GM21786 (cell line): ENCODE data around the gene CAMK2G.

Source experiments
- ATAC-seq: cut with Tn5 transposase; IDR thresholded peaks from one replicate; pipeline ENCODE4 v1.9.1; 2021; ENCODE audit not compliant: unreplicated experiment

CAMK2G gene

DNA sequence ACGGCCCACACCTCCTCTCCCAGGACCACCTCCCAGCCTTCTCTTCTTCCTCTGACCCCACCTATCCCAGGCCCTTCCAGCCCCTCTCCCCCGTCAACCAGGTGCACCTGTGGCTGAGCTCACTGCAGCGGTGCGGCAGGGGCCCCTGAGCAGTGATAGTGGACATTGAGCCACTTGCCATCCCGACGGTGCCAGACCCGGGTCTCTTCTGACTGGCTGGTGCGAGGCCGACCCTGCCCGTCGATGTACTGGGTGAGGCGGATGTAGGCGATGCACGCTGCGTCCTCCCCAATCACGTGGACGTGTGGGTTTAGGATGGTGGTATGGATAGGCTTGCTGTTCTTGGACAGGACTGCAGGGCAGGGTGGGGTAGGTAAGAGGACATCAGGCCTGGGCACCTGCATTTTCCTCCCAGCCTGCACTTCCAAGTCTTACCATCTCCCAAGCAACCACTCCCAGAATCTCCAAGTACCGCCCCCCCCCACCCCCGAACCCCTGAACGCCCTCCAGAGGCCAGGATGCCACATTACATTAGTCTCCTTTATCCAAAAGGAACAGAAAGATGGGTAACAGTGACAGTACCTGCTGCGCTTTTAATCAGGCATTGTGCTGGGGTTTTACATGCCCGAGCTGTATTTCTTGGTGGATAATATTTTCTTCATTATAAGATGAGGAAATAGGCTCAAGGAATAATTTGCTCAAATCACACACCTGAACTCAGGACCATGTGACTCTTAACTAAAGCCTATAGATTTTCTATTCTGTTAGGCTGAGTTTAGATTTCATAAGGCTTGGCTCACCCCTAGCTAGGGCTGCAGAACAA, 59.2 kb downstream of the CAMK2G start:
- no peak for ATAC-seq

DNA sequence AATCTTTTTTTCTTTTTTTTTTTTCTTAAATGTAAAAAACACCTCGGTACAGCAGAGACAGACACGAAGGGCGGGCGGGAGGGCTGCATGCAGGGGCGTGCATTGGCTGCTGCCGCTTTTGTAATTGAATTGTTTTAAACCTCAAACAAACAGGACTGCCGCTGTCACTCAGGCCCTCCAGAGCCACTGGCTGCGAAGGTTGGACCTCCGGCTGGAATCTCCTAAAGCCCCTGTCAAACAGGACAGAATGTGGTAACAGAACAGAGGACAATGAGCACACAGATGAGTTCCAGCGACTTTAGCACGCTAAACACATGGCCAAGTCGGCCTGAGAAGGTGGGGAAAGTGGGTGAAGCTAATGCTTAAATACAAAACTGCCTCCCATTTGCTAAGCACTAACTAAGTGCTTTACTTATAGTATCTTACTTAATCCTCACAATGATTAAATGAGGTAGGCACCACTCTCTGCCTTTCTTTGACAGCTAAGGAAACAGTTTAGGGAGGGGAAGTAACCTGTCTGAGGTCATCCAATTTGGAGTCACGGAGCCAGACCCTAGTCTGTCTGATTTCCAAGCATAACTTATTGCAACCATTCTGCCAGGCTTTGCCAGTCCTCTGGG, 60.0 kb downstream of the CAMK2G start:
- no peak for ATAC-seq

DNA sequence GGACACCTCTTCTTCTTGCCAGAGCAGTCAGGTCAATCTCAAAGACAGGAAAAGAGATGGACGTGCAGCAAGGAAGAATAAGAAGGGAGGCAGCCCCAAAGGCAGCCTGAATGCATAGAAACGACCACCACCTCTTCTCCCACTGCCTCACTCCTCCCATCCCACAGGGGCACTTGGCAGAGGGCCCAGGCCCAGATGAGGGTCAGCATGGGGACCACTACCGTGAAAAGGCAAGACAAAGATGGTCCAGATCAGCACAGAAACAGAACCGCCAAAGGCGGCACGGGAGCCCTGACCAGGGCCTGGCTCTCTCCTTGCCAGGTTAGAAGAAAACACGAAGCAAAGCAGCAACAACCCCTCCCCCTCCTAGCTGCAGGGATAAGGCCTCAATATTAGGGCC, 61.0 kb downstream of the CAMK2G start:
- no peak for ATAC-seq

DNA sequence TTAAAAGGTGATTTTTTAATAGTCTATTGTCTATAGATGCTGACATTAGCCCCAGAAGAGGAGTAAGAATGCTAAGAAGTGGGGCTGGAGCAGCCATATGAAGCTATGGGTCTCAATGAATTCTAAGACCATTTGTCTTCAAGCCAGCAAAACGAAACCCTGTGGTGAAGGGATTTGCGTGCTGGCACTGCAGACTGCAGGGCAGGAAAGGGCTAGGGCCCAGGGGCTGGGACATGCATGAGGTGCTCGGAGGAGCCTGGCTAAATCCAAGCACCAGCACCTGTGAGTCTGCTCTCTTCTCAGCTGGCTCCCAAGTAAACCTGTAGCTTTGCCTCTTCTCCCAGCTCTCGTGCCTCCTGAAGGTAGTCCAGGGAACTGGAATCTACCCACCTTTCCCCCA, 61.7 kb downstream of the CAMK2G start:
- no peak for ATAC-seq

DNA sequence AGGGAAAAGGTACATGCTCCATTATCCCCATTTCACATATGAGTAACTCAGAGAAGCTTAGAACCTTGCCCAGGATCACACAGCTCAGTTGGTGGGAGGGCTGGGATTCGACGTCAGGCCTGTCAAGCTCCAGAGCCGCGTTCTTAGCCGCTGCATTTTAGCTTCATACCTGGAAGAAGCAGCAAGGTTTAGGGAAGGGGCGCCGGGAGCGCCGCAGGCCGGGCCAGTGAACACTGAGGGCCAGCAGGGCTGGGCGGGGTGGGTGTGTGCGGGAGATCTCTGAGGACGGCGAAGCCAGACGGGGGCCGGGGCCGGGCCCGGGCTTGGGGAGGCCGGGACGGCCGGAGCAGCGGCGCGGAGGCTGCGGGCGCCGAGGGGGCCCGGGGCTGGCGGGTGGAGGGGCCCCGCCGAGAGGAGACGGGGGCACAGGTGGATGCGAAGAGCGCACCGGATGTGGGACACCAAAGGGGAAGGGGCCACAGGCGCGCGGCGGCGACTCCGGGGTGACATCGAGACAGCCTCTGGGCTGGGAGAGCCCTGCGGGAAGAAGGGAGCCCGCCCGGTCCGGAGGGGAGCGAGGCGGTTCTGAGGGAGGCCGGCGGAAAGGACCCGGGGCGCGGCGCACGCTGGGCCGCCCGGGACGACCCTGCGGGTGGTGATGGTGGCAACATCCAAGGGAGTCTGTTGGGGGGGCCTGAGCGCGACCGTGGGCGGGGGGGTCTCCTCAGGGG, 63.5 kb downstream of the CAMK2G start:
- ATAC-seq = peak; percentile 18

DNA sequence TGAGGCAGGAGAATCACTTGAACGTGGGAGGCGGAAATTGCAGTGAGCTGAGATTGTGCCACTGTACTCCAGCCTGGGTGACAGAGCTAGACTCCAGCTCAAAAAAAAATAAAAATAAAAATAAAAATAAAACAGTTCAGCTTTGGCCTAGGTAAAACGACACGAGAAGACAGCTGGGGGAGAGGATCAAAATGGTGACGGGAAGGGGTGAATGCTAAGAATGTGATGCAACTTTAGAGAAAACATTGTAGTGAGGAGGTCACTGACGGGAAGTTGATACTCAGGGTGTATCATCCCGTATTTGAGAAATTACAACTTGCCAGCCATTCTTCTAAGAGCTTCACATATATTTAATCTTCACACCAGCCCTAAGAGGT, 64.0 kb downstream of the CAMK2G start:
- ATAC-seq = no peak

DNA sequence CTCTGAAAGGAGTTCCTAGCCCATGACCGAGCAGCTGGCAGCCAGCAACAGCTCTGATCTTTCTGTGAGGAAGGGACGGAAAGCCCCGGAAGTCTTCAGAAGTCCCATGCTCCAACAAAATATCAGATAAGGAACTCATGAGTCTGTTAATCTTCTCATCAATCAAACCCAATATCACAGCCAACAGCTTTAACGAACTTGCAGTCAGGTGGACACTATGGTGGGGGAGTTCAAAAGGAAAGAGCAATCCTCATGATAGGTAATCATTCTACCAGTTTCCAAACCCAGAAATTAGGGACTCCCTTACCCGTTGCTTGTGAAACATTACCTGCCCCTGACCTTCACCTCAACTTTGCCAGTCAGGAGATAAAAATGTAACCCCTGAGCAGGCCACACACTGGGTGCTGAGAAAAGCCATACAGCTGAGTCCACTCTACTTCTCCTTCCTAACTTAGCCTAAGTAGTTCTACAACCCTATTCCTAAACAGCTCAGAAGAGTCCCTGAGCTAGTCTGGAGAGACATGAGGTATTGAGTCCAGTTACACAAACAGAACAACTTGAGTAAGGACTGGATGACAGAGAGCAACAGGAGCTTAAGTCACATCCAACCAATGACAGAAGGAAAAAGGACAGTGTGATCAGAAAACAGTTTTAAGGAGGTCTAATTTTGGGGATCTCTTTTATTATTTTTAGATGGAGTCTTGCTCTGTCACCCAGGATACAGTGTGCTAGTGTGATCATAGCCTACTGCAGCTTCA, 65.1 kb downstream of the CAMK2G start:
- ATAC-seq = no peak

DNA sequence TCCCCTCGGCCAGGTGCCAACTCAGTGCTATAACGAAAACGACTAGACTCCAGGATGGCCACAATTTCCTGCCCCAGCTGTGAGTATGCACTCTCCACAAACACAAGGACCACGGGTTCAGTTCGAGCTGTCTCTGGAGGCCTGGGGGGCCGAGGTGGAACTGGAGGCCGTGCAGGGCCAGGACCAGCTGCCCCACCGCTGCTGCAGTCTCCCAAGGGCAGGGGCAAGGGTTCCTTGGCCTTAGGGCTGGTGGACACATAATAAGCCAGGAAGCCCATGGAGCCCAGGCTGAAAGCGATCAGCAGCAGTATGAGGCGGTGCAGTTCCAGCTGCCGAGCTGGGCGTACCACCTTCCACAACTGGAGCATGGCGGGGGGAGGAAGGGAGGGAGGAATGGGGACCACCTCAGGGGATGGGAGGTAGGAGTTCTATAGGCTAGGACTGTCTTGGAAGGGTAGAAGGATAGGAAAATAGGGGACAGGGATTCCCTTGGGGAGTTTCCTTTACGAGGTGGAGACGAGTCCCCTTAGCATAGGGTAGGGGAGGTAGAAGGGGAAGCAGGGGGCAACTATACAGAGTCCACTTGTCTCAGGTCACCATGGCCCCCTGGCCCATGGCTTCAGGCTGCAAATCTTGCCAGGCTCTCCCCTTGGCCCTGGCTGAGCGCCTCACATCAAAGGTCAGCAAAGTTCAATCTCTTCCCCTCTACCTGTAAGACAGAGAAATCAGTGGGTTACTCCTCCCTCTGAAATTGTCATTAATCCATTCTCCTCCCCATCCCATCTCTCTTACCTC, 66.1 kb downstream of the CAMK2G start:
- no peak for ATAC-seq

DNA sequence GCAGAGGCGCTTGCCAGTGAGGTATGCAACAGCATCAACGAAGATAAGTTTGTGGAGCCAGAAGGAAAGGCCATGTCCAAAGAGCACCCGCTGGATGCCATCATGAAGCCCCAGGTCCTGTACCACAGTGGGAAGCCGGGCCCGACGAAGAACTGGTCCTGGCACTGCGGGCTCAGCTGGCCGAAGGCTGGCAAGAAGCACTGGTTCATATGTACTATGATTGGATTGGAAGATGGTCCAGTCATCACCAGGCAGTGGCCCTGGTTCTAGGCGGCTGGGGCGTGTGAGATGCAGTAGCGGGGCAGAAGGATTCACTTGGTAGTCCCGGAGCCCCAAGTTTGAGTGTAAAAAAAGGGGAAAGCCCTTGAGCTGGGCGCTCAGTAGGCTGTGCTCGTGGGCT, 66.9 kb downstream of the CAMK2G start:
- ATAC-seq = no peak

DNA sequence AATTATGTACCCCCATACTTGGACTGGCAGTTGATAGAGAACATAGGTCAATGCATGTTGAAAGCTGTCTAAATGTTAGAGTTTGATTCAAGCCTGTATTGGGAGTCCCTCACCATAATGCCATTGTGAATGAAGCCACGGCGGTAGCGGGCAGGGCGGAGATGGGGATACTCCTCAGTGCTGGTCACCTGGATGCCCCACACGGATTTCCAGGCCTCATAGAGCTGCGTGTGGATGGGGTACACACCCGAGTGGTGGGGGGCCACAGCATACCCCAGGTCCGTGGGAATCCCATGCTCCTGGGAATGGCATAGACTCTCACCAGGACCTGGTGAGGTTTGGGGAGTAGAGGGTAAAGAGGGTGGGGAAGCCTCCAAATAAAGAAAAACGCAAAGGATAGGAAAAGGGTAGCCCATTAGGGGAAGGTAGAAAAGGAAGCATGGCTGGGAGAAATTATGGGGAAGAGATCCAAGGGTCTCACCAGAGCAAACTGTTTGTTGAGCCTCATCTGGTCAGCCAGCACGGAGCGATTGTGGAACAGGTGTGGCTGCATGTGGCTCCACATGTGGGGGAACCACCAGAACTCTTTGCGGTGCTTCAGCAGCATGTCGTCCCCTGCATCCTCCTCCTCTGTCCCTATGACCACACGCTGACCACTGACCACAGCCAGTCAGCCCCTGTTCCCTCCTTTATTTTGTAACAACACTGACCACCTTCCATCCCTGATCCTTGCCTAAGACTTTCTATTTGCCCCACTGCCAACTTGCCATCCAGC, 68.0 kb downstream of the CAMK2G start:
- no peak for ATAC-seq

DNA sequence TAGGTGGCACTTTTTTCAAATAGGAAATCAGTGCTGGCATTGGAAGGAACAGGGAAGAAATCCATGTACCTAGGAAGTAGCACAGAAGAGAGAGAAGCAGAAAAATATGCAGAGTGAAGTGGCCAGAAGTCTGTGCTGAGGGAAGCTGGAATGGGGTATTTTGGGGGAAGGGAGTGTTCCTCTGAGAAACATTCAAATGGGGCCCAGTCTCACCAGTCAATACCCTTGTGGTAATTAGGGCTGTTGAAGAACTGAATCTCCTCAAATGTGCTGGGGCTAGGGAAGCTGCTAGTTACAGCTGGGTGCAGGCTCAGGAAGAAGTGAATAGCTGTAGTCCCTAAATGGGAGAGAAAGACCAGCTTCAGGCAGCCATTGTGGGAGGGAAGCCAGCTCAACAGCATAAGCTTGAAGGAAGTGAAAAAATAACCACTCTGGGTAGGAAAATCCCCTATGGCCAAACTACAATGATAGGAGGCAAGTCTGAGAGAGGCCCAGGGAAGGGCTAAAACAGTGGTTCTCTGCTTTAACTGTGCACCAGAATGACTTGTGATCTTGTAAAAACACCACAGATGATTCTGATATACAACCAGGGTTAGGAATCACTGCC, 70.6 kb downstream of the CAMK2G start:
- peak; percentile 81 for ATAC-seq

DNA sequence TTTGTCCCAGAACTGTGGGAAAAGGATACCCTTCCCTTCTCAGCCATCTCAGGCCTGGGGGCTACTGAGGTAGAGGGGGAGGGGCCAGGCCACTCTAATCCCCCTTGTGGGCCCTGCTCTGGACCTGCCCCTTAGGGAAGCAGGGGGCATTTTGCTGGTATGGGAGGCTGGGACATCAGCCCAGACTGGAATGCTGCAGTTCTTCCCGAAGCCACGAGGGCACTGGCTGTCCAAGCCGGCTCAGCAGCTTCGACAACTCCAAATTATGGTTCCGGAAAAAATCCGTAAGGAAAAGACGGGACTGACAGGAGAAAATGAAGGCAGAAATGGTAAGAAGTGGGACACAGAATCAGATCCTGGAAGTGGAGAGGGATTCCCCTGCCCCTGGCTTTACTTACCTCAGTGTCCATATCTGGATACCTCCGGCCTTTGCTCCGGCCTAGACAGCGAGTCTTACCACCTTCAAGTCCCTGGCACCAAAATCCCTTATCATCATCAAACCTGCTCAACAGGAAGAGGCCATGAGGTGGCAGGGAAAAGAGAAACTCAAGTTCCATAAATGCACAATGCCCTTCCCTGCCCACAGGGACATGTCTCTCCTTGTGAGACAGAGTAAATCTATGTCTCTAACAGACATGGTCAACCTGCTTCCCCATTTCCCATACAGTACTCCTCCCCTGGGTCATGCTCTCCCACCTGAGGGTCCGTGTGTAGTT, 71.9 kb downstream of the CAMK2G start:
- ATAC-seq = no peak

DNA sequence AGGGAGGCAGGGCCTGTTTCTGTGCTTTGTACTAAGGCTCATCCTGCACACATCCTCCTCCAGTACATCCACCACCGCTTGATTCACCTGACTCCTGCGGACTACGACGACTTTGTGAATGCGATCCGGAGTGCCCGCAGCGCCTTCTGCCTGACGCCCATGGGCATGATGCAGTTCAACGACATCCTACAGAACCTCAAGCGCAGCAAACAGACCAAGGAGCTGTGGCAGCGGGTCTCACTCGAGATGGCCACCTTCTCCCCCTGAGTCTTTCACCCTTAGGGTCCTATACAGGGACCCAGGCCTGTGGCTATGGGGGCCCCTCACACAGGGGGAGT, 73.1 kb downstream of the CAMK2G start:
- ATAC-seq = no peak

DNA sequence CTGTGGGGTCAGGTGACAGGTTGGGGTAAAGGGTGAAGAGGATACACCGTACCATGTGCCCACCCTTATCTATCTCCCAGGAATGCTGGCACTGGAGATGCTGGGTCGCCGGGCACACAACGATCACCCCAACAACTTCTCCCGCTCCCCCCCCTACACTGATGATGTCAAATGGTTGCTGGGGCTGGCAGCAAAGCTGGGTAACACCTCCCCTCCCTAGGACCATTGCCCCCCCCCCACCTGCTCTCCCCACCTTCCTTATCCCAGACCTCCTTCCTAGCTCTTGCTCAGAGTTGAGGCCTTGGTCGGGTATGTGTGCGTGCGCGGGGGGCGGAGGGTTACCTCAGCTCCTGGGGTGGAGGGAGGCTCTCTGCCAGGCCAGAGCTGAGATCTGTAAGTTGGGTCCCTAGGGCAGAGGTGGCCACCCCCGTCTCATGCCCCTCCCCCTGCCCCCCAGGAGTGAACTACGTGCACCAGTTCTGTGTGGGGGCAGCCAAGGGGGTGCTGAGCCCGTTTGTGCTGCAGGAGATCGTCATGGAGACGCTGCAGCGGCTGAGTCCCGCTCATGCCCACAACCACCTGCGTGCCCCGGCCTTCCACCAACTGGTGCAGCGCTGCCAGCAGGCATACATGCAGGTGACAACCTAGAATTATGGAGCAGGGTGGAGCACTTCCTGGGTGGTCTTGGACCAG, 73.6 kb downstream of the CAMK2G start:
- no peak for ATAC-seq

DNA sequence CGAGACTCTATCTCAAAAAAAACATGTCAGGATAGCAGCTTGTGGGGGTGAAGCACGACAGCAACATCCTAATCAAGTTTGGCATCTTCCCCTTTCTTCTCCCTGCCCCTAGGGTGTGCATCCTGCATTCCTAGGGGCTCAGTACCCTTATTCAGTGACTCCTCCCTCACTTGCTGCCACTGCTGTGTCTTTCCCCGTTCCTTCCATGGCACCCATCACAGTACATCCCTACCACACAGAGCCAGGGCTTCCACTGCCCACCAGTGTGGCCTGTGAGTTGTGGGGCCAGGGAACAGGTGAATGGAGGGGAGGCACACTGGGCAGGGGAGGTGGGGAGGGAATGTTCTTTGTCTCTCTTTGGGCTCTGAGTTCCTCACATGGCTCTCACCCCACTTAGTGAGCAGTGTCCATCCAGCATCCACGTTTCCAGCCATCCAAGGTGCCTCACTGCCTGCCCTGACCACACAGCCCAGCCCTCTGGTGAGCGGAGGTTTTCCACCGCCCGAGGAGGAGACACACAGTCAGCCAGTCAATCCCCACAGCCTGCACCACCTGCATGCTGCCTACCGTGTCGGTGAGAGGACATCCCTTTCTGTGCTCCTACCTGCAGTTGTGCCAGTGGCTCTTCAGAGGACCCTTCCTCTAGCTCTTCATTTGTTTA, 74.3 kb downstream of the CAMK2G start:
- ATAC-seq = no peak

DNA sequence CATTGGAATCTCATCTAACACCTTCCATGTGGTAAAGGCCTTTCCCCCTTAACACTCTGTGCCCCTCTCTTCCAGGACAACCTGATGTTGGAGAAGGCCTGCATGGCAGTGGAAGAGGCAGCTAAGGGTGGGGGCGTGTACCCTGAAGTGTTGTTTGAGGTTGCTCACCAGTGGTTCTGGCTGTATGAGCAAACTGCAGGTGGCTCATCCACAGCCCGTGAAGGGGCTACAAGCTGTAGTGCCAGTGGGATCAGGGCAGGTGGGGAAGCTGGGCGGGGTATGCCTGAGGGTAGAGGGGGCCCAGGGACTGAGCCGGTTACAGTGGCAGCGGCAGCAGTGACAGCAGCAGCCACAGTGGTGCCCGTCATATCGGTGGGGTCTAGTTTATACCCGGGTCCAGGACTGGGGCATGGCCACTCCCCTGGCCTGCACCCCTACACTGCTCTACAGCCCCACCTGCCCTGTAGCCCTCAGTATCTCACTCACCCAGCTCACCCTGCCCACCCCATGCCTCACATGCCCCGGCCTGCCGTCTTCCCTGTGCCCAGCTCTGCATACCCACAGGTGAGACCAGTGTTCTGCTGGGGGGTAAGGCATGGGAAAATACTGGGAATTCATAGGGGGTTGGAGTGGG, 75.3 kb downstream of the CAMK2G start:
- no peak for ATAC-seq

DNA sequence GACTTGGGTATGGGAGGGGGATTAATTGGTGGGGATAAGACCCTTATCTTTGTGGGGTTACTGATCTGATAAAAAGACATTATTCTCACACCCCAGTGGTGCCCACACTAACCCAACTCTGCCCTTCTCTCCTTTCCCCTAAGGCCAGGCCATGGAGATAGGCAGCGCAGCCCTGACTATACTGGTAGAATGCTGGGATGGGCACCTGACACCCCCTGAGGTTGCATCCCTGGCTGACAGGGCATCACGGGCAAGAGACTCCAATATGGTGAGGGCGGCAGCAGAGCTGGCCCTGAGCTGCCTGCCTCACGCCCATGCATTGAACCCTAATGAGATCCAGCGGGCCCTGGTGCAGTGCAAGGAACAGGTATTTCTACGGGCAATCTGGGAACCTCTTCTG, 76.3 kb downstream of the CAMK2G start:
- no peak for ATAC-seq
